GM21737 (cell line): Measurements from ENCODE around the gene ARPIN.

Experiments
- ATAC-seq: cut with Tn5 transposase; IDR thresholded peaks from one replicate; pipeline ENCODE4 v1.9.1; 2021; ENCODE audit warnings: mild to moderate bottlenecking, moderate library complexity; ENCODE audit not compliant: unreplicated experiment

The ARPIN gene

DNA sequence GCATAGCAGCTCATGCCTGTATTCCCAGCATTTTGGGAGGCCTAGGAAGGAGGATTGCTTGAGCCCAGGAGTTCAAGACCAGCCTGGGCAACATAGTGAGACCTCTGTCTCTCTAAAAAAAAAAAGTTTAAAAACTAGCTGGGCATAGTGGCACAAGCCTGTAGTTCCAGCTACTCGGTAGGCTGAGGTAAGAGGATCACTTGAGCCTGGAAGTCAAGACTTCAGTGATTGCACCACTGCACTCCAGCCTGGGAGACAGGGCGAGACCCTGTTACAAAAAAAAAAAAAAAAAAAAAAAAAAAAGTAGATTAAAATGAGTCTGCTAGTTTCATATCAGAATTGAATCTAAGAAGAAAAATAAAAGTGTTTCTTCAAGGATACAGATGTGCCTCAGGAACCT, 65.7 kb downstream of the ARPIN start:
- no peak for ATAC-seq

DNA sequence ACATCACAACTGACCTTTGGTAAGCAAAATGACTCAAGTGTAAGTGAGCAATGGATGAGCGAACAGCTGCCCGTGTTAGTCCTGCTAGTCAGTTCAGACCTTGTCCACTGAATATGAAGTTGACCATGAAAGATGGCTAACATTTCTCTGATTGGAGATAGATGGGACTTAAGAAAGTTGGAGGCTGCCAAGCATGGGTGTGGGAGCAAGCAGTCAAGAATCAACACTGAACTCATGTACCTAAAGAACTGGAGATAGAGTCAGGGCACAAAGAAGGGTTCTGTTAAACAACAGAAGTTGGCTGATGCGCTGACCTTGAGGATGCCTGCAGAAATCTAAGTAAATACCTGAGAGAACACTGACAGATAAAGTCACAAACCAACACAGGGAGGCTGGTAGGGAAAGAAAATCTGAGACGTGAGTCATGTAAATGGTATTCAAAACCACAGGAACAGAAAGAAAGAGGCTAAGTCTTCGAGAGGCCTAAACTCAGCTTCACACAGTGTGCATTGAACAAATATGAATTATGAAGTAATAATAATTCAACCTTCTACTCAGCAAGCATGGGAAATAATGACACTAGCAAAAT, 67.4 kb downstream of the ARPIN start:
- ATAC-seq: no peak
